Measurements from ENCODE around the gene BEAN1. TPM values are rescaled to one million over a fixed set of nuclear protein-coding genes. Genes with fewer than 3 reads are reported as not detected.

Gene BEAN1
- total and polyA plus RNA-seq, 2 experiments from 2014 or later = 0.07 to 0.10 TPM

- H3K27me3 Mint-ChIP-seq (ENCODE audit: insufficient read depth, low read depth, poor library complexity) = peaks cover 9% of the 10 kb centered on the region
These were observed 43.5 kb downstream of the BEAN1 start for GRCh38 chr16:66470556-66470955.

GRCh38 chr16:66471264-66471663, 44.2 kb downstream of the BEAN1 start:
- no peak for DNase-seq (ENCODE audit: low spot score)
- TF ChIP-seq EZH2 (IDR thresholded peaks at IDR 0.05; ENCODE audit: low read depth, unreplicated experiment) (no peak), ZNF114 (CRISPR knock-in tag; IDR thresholded peaks at IDR 0.05) (no peak), CTCF (conservative IDR thresholded peaks at IDR 0.05; ENCODE audit: low read depth in 2 of 2) (no peak), REST (IDR thresholded peaks at IDR 0.05; ENCODE audit: unreplicated experiment) (no peak), ETS1 (IDR thresholded peaks at IDR 0.05) (no peak), CREB1 (CRISPR knock-in tag; IDR thresholded peaks at IDR 0.05; ENCODE audit: low read depth) (no peak), POLR2AphosphoS5 (IDR thresholded peaks at IDR 0.05; ENCODE audit: low read depth) (no peak), ZNF331 (CRISPR knock-in tag; IDR thresholded peaks at IDR 0.05; ENCODE audit: low read depth) (no peak), ZNF462 (CRISPR knock-in tag; IDR thresholded peaks at IDR 0.05) (no peak)

More at GRCh38 chr16:66470556-66470955, 43.5 kb downstream of the BEAN1 start:
- Histone ChIP-seq H3K79me2 (replicated peaks; ENCODE audit: insufficient read depth) (no peaks in the 10 kb centered on the region), H3K9me2 (ENCODE audit: insufficient read depth) (0 out of 2 replicates have a peak, but pooled peaks cover 4% of the 10 kb centered on the region), H3K4me1 (ENCODE audit: insufficient read depth) (no peaks in the 10 kb centered on the region), H3K4me3 (no peak overlapping the region), H4K20me1 (replicated peaks; ENCODE audit: insufficient read depth) (no peaks in the 10 kb centered on the region), H3K36me3 (ENCODE audit: insufficient read depth) (no peaks in the 10 kb centered on the region), H2AFZ (no peak overlapping the region), H3K4me2 (no peak overlapping the region), H3K27me3 (ENCODE audit: insufficient read depth) (no peaks in the 10 kb centered on the region), H3K27ac (ENCODE audit: low read depth) (no peak overlapping the region), H3F3A (replicated peaks; ENCODE audit: low read depth) (no peaks in the 10 kb centered on the region)
- ATAC-seq (no peak), DNase-seq (ENCODE audit: low spot score) (no peak)
- H3K4me3 Mint-ChIP-seq = no peak overlapping the region
- no peaks in the 10 kb centered on the region for H3K9me3 Mint-ChIP-seq
- TF ChIP-seq ZNF114 (CRISPR knock-in tag; IDR thresholded peaks at IDR 0.05) = no peak
- H3K36me3 Mint-ChIP-seq (ENCODE audit: low read depth) = no peaks in the 10 kb centered on the region
- peaks cover 13% of the 10 kb centered on the region for H3K4me1 Mint-ChIP-seq
- H3K27ac Mint-ChIP-seq = no peak overlapping the region

More at GRCh38 chr16:66471264-66471663, 44.2 kb downstream of the BEAN1 start:
- peaks cover 14% of the 10 kb centered on the region for H3K4me1 Mint-ChIP-seq
- Histone ChIP-seq H3K4me3 (no peak overlapping the region), H3K4me2 (no peak overlapping the region), H3K36me3 (ENCODE audit: insufficient read depth) (no peaks in the 10 kb centered on the region), H3K79me2 (replicated peaks; ENCODE audit: insufficient read depth) (no peaks in the 10 kb centered on the region), H2AFZ (no peak overlapping the region), H3K4me1 (ENCODE audit: insufficient read depth) (no peaks in the 10 kb centered on the region), H3K27me3 (ENCODE audit: insufficient read depth) (no peaks in the 10 kb centered on the region), H3K9me2 (ENCODE audit: insufficient read depth) (0 out of 2 replicates have a peak, but pooled peaks cover 4% of the 10 kb centered on the region), H3F3A (replicated peaks; ENCODE audit: low read depth) (no peaks in the 10 kb centered on the region), H3K27ac (ENCODE audit: low read depth) (no peak overlapping the region), H4K20me1 (replicated peaks; ENCODE audit: insufficient read depth) (no peaks in the 10 kb centered on the region)
- H3K36me3 Mint-ChIP-seq (ENCODE audit: low read depth) = no peaks in the 10 kb centered on the region
- H3K27ac Mint-ChIP-seq = no peak overlapping the region
- no peaks in the 10 kb centered on the region for H3K9me3 Mint-ChIP-seq
- H3K4me3 Mint-ChIP-seq = no peak overlapping the region
- H3K27me3 Mint-ChIP-seq (ENCODE audit: insufficient read depth, low read depth, poor library complexity) = peaks cover 9% of the 10 kb centered on the region
- no peak for ATAC-seq

Data from GM23338 (cell line).